PFSK-1 (cell line): Measurements from ENCODE around the gene BPIFB4.

ENCODE experiments used
- FOXP2 ChIP-seq: optimal IDR thresholded peaks from 2 replicates; pipeline ENCODE3; 2011; ENCODE audit warnings: borderline replicate concordance, control low read depth, inconsistent platforms; ENCODE audit not compliant: insufficient read depth; ENCODE audit errors: extremely low read length, extremely low read depth
- POLR2AphosphoS5 ChIP-seq: IDR thresholded peaks from 2 replicates; pipeline ENCODE4 v1.6.1; 2012; ENCODE audit warnings: low read depth, mild to moderate bottlenecking, control low read depth, low read length, moderate library complexity
- SIN3A ChIP-seq: IDR thresholded peaks from 2 replicates; pipeline ENCODE4 v1.6.1; 2012; ENCODE audit warnings: mild to moderate bottlenecking, low read length, moderate library complexity, borderline replicate concordance; ENCODE audit not compliant: insufficient read depth
- TAF1 ChIP-seq: IDR thresholded peaks from 2 replicates; pipeline ENCODE4 v1.6.1; 2012; ENCODE audit warnings: low read length, control low read depth, borderline replicate concordance; ENCODE audit not compliant: insufficient read depth
- TF ChIP-seq, protein P1 (sequence below), 2 experiments: IDR thresholded peaks; 2 replicates each; pipeline versions ENCODE4 v1.6.1 to v1.8.0; 2011 to 2012; ENCODE audit warnings: low read depth in 2 of 2, low read length in 2 of 2, control low read depth in 1 of 2, inconsistent platforms in 1 of 2, mild to moderate bottlenecking in 1 of 2, moderate library complexity in 1 of 2; ENCODE audit not compliant: insufficient read depth in 1 of 2

Gene BPIFB4

DNA sequence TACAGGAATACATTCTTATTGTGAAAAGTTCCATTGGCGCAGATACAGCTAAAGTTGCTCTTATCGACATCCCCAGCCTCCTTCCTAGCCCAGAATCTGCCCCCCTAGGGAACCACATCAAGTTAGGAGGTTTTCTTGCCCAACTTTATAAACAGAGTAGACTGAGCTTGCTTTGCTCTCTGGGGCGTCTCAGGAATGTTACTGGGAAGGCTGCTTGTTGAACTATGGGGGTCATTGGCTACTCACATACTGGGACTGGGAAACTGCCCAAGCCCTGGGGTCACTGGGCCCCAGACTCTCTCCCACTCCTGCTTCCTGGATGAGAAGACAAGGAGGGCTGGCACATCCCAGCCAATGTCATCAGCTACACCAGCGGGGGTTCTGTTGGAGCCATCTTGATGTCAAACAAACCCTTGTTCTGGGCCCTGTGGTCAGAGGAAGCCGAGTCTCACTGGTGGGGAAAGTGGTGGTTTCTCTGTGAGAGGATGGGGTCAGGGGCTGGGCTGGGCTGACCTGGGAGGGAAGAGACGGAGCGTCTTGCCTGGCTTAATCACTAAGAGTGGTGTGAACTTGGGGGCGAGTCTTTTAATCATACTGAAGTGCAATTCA lies 26.0 kb downstream of the BPIFB4 start:
- no peak for TF ChIP-seq TAF1
- no peak for TF ChIP-seq SIN3A
- TF ChIP-seq FOXP2 = no peak

DNA sequence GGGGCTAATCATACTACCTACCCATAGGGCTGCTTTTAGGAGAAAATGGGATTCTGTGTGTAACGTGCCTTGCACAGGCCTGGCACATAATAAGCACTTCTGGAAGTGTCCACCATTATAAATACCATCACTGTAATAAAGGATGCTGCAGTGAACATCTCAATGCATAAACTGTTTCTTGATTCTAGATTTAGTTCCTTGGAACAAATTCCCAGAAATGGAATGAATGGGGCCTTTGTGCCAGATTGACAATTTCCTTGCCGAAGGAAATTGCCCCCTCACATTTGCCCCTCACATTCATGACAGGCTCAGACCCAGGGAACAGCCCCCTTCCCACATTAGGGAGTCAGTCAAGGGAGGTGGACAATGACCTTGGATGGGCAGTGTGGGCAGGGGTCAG lies 29.2 kb downstream of the BPIFB4 start:
- no peak for TF ChIP-seq POLR2AphosphoS5
- no peak for TF ChIP-seq SIN3A
- TF ChIP-seq FOXP2 = no peak
- TF ChIP-seq, protein P1, sequence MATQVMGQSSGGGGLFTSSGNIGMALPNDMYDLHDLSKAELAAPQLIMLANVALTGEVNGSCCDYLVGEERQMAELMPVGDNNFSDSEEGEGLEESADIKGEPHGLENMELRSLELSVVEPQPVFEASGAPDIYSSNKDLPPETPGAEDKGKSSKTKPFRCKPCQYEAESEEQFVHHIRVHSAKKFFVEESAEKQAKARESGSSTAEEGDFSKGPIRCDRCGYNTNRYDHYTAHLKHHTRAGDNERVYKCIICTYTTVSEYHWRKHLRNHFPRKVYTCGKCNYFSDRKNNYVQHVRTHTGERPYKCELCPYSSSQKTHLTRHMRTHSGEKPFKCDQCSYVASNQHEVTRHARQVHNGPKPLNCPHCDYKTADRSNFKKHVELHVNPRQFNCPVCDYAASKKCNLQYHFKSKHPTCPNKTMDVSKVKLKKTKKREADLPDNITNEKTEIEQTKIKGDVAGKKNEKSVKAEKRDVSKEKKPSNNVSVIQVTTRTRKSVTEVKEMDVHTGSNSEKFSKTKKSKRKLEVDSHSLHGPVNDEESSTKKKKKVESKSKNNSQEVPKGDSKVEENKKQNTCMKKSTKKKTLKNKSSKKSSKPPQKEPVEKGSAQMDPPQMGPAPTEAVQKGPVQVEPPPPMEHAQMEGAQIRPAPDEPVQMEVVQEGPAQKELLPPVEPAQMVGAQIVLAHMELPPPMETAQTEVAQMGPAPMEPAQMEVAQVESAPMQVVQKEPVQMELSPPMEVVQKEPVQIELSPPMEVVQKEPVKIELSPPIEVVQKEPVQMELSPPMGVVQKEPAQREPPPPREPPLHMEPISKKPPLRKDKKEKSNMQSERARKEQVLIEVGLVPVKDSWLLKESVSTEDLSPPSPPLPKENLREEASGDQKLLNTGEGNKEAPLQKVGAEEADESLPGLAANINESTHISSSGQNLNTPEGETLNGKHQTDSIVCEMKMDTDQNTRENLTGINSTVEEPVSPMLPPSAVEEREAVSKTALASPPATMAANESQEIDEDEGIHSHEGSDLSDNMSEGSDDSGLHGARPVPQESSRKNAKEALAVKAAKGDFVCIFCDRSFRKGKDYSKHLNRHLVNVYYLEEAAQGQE (IDR thresholded peaks at IDR 0.05; ENCODE audit: insufficient read depth in 1 of 2, low read depth in 2 of 2, low read length in 2 of 2) = no peak
- no peak for TF ChIP-seq TAF1

DNA sequence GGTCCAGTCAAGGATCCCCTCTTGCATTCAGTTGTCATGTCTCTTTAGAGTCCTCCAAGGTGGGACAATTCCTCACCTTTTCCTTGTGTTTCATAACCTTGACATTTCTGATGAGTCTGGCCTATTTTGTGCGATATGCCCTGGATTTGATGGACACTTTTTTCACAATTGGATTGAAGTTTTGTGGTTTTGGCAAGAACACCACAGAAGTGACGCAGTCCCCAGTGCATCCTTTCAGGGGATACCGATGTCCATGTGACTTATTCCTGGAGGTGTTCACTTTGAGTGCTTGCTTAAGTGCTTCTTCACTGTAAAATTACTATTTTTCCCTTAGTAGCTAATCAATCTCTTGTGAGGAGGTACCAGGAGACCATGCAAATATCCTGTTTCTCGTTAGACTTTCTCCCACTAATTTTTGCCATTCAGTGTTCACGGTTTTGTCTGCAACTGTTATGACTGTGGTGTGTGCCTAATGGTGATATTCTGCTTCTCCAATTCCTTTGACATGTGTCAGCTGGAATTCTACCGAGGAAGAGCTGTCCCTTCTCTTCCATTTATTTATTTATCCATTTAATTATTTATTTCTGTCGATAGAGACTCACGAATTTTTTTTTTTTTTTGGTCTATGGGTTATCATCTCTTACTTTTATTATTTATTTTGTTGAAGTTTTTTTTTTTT lies 30.8 kb downstream of the BPIFB4 start:
- TF ChIP-seq, protein P1 (IDR thresholded peaks at IDR 0.05; ENCODE audit: insufficient read depth in 1 of 2, low read depth in 2 of 2, low read length in 2 of 2) = no peak
- no peak for TF ChIP-seq POLR2AphosphoS5
- no peak for TF ChIP-seq SIN3A
- no peak for TF ChIP-seq FOXP2
- no peak for TF ChIP-seq TAF1

DNA sequence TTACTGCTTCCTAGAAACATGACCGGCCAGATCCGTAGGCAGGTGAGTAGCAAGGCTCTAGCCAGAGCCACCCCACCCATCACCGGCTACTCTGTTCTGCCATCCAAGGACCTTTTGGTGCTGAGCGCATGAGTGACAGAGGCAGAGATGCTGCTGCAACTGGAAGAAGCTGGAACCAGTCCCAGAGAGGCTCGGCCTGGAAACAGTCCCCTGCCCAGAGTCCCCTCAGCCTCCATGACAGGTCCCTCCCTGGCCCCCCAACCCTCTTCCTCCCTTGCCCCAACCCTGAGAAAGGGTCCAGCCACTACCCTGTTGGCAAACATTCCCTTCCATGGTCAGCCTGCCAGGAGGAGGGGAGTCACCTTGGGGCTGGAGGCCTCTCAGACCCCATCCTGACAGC lies 31.9 kb downstream of the BPIFB4 start:
- TF ChIP-seq POLR2AphosphoS5 (no peak), FOXP2 (no peak), TAF1 (no peak), SIN3A (no peak)
- TF ChIP-seq, protein P1 (IDR thresholded peaks at IDR 0.05; ENCODE audit: insufficient read depth in 1 of 2, low read depth in 2 of 2, low read length in 2 of 2) = no peak

DNA sequence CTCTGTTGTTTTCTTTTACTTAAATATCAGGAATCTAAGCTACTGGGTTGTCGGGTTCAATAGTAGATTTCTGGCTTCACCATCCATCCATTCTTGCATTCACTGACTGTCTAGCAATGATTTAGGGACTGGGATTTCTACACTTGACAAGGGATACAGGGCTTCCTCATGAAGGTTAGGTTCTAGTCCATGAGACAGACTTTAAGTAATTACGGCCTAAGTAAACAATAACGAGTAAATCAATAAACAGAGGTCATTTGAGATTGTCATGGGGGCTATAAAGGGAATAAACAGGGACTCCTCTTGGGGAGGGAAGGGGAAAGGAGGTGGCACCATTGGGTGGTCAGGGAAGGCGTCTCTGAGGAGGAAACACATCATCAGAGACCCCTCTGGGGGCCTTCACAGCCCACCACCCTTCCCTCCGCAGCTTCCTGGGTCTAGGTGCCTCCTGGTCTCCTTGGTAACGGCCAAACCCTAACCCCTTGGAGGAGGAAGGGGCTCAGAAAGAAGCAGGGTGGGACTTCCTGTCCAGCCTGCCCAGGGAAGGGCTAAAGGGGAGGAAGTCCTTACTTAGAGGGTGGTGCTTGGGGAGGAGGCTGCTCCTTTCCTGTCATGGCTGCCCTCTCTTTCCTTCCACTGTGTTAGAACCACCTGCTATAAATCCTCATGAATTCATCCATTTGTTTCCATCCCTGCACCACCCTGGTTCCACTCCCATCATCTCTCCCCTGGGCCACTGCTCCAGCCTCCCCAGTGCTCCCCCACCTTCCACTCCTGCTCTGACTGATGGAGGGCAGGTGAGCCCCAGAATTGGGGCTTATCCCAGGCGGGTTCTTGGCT lies 33.3 kb downstream of the BPIFB4 start:
- TF ChIP-seq POLR2AphosphoS5 (no peak), TAF1 (no peak), SIN3A (no peak), FOXP2 (no peak)
- TF ChIP-seq, protein P1 (IDR thresholded peaks at IDR 0.05; ENCODE audit: insufficient read depth in 1 of 2, low read depth in 2 of 2, low read length in 2 of 2) = no peak
